HS-5 (cell line): ENCODE measurements around the gene CFAP77.

Experiments
- DNase-seq: peaks from one replicate; pipeline ENCODE4 v3.0.0-alpha.2; 2012; ENCODE audit warnings: low read depth

CFAP77 gene

DNA sequence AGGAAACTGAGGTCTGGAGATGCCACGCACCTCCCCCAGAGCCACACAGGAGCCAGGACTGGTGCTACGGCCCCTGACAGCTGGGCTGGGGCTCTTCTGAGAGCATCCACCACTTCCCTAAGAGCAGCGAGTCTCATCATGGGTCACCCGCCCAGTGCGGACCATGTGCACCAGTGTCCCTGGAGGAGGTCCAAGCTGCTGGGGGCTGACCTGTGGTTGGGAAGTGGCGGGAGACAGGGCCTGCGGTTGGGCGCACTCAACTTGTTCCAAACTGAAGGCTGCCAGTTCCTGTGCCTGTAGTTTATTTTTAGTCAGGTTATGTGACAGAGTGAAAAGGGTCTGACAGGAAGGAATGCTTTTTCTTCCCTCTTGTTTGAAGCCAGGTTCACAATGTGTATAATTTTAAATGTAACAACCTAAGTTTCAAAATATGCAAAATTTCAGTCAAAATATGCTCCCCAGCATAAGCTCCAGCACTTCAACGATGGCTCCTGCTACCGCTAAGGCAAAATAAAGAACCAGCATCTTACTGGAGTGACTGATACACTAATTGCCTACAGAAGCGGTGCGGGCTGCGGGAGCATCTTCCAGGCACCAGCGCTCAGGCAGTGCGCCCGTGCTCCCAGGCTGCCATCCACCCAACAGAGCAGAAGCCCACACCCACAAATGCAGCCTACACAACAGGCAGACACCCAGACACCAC, 187.2 kb downstream of the CFAP77 start:
- no peak for DNase-seq

- DNase-seq: no peak
These were observed 190.4 kb downstream of the CFAP77 start for GRCh38 chr9:132600326-132600984.

DNA sequence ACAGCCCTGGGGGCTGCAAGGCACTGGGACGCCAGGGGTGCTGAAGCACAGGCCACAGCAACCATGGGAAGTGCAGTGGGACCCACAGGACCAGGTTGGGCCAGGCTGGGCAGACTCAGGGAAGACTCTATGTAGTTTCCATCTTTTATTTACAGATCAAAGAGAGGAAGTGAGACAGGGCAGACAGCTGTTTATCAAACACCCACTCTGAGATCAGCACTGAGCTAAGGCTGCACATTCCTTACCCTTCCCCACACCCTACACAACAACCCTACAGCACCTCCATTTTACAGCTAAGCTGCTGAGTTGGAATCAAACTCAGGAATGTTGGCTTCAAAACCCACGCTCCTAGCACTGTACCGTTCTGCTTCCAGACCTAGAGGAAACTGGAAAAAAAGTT, 192.2 kb downstream of the CFAP77 start:
- DNase-seq: no peak

GRCh38 chr9:132605387-132605786, 195.4 kb downstream of the CFAP77 start:
- DNase-seq: no peak

DNA sequence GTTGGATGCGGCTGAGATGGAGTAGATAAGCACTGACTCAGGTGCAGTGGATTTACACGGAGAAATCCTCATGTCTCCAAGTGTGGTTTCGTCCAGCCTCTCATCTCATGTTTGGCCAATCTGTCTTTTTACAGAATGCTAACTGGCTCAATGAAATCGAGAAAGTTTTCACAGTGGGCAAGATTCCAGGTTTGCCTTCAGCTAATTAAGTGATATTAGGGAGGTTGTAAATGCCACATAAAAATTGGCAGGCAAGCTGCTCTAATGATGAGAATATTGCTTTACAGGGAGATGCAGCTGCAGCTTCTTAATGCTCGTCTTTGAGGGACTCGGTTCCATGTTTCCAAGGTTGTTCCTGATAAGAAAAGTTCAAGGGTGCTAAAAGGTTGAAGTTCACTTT, 196.1 kb downstream of the CFAP77 start:
- no peak for DNase-seq

- no peak for DNase-seq
These were observed 199.2 kb downstream of the CFAP77 start for GRCh38 chr9:132609184-132609583.

DNA sequence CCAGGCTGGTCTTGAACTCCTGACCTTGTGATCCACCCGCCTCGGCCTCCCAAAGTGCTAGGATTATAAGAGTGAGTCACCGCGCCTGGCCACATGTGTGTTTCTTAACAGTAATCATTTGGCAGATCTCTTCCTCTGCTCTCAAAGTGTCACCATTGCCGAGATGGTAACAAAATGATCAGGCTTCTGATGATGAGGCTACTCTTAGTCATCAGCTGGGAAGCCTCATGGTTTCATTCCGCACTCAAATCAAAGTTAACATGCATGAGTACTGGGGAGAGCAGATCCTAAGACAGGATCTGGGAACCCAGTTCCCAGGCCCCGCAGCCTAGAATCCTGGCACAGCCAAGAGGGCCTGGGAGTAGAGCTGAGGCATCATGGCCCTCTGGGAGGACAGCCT, 199.8 kb downstream of the CFAP77 start:
- peak; percentile 92 for DNase-seq

- no peak for DNase-seq
These were observed 200.7 kb downstream of the CFAP77 start for GRCh38 chr9:132610661-132611060.

DNA sequence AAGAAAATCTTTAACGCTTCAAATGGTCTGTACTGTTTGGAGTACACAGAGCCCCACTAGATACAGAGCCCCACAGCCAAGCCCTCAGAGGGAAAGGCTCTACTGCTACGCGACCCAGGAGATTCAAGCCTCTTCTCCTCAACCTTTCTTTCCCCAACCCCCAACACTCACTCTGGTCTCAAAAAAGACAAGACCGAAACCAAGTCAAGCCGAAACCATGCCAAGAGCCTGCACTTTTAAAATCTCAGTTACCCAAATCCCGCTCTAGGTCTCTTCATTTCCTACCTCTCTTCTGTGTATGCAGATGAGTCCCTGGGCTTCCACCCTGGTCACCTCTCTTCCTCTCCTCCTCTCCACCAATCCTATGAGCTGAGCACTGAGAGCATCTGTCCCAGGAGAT, 204.3 kb downstream of the CFAP77 start:
- DNase-seq: no peak

GRCh38 chr9:132615774-132616173, 205.8 kb downstream of the CFAP77 start:
- no peak for DNase-seq

GRCh38 chr9:132616725-132617124, 206.7 kb downstream of the CFAP77 start:
- no peak for DNase-seq

DNA sequence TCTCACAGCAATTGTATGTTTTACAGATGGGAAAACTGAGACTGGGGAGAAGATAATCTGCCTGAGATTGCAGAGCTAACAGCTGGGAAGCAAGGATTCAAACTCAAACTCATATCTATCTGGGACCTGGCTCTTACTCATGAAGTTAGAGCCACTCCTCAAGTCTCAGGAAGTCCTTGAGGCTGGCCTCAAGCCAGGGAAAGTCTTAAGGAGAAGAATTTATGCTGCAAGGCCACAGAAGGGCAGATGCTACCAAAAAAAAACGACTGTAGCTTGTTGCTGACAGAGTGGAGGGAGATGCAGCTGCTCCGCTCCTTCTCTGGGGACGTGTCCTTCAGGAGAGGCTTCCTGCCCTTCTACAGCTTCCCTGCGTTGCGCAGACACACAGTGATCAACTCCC, 212.1 kb downstream of the CFAP77 start:
- no peak for DNase-seq
